Fibroblast of skin of scalp (primary cell): ENCODE measurements around the gene KRTAP10-4.
"Not testable (repeated sequence)": the region's sequence is repeated elsewhere in the genome, so short reads cannot be mapped to it uniquely, and the experiment has no call there.

Source experiments
- DNase-seq: peaks from one replicate; pipeline ENCODE4 v3.0.0-alpha.2; 2013

KRTAP10-4 gene

GRCh38 chr21:44534688-44535087 is 38.8 kb upstream of the KRTAP10-4 start:
- DNase-seq = no peak

- DNase-seq = no peak
These were observed 37.6 kb upstream of the KRTAP10-4 start for GRCh38 chr21:44535963-44536362.

GRCh38 chr21:44537930-44538911 is 35.3 kb upstream of the KRTAP10-4 start:
- no peak for DNase-seq

- DNase-seq = no peak
These were observed 34.5 kb upstream of the KRTAP10-4 start for GRCh38 chr21:44539046-44539445.

GRCh38 chr21:44539991-44540666 is 33.4 kb upstream of the KRTAP10-4 start, which contains the start of gene KRTAP10-1:
Gene KRTAP10-1 (minus strand): TSS chr21:44540195. CDS start chr21:44540150, 45 bp downstream.
- no peak for DNase-seq

GRCh38 chr21:44540741-44541288 is 32.7 kb upstream of the KRTAP10-4 start:
- no peak for DNase-seq

- no peak for DNase-seq
These were observed 30.8 kb upstream of the KRTAP10-4 start for GRCh38 chr21:44542716-44543115.

GRCh38 chr21:44544566-44544965 is 29.0 kb upstream of the KRTAP10-4 start:
- no peak for DNase-seq

- no peak for DNase-seq
These were observed 25.7 kb upstream of the KRTAP10-4 start for GRCh38 chr21:44547656-44548331.

- no peak for DNase-seq
These were observed 25.1 kb upstream of the KRTAP10-4 start for GRCh38 chr21:44548381-44548780.

GRCh38 chr21:44548922-44549321 is 24.6 kb upstream of the KRTAP10-4 start:
- no peak for DNase-seq

GRCh38 chr21:44549525-44550211 is 23.9 kb upstream of the KRTAP10-4 start:
- no peak for DNase-seq

- DNase-seq = not testable (repeated sequence)
These were observed 23.2 kb upstream of the KRTAP10-4 start for GRCh38 chr21:44550285-44550684.

- DNase-seq = no peak
These were observed 22.7 kb upstream of the KRTAP10-4 start for GRCh38 chr21:44550807-44551206.

GRCh38 chr21:44551340-44551961 is 22.1 kb upstream of the KRTAP10-4 start, which contains the start of gene KRTAP10-2:
Gene KRTAP10-2 (minus strand): TSS chr21:44551505. CDS start chr21:44551458, 47 bp downstream.
- no peak for DNase-seq

GRCh38 chr21:44552136-44552535 is 21.4 kb upstream of the KRTAP10-4 start:
- no peak for DNase-seq

- DNase-seq = no peak
These were observed 20.8 kb upstream of the KRTAP10-4 start for GRCh38 chr21:44552681-44553080.

- no peak for DNase-seq
These were observed 18.2 kb upstream of the KRTAP10-4 start for GRCh38 chr21:44555200-44555875.

GRCh38 chr21:44556879-44557278 is 16.6 kb upstream of the KRTAP10-4 start:
- DNase-seq = no peak

- DNase-seq = no peak
These were observed 15.8 kb upstream of the KRTAP10-4 start for GRCh38 chr21:44557491-44558328.
